Right lobe of liver (tissue), 4 donors: Measurements from ENCODE around the gene TMEM37.

ENCODE experiments used
- CTCF ChIP-seq, 4 donors: fragments of 200-600 bp in 3 of 4; fragments of 450-650 bp in 1 of 4; IDR thresholded peaks; one replicate each; pipeline versions ENCODE4 v1.5.1 to v1.8.0; 2016 to 2022; ENCODE audit warnings: antibody characterized with exemption in 4 of 4, mild to moderate bottlenecking in 2 of 4
- POLR2A ChIP-seq: fragments of 450-650 bp; IDR thresholded peaks from one replicate; pipeline ENCODE4 v1.6.1; 2017; ENCODE audit warnings: antibody characterized with exemption, mild to moderate bottlenecking
- donor health status: DM: no; HTN: no; CAD: no.
- donor health status: DM: no; HTN: no; CAD: no.
- donor health status: DM: no; HTN: yes; CAD: no.

DNA sequence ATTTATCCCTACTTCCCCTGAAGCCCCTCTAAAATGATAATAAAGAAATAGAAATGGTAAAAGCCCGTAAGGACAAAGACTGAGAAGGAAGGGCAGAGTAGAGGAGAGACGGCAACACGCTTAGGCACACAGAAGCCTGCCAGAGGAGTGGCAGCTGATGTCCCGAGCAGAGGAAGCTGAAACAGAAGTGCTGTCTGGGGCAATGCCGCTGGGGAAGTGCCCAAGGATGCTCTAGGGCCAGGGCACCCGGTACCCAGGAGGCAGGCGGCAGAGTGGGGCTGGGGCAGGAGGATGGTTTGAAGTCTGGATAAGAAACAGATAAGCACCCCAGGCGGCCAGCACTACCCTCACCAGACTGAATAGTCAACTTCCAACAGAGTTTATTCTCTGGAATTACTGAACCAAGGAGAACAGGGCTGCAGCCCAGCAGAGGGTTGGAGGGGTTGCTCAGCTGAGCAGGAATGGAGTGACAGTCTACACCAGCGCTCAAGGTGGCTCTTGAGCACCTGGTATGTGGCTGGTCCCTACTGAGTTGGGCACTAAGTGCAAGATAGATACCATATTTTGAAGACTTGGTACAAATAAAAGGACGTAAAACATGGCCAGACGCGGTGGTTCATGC, 22.4 kb downstream of the TMEM37 start:
- TF ChIP-seq CTCF (IDR thresholded peaks at IDR 0.05) = no peak
- TF ChIP-seq POLR2A = no peak
